Adrenal gland (tissue), 12 donors: ENCODE data around the gene BHLHE23. TPM values are rescaled to one million over a fixed set of nuclear protein-coding genes. Genes with fewer than 3 reads are reported as not detected.

Source experiments
- DNase-seq, 7 donors: peaks; one replicate each; pipeline ENCODE4 v3.0.0-alpha.2; 2019 to 2020
- H3K27ac ChIP-seq, 5 donors: fragments of 200-600 bp; sonication (generic) in 4 of 5; 1 replicate in 3 of 5; 2 replicates in 2 of 5; pipeline versions ENCODE4 v1.5.1 to v1.8.0; 2016 to 2020; ENCODE audit warnings: mild to moderate bottlenecking in 1 of 5
- H3K27me3 ChIP-seq: fragments of 200-600 bp; 2 replicates; pipeline ENCODE4 v1.8.0; 2021
- H3K36me3 ChIP-seq, 2 donors: fragments of 200-600 bp; replicated peaks in 1 of 2; 1 replicate in 1 of 2; 2 replicates in 1 of 2; pipeline versions ENCODE4 v1.5.1 to v1.8.0; 2018 to 2022
- H3K4me1 ChIP-seq, 2 donors: fragments of 200-600 bp; replicated peaks in 1 of 2; 1 replicate in 1 of 2; 2 replicates in 1 of 2; pipeline versions ENCODE4 v1.5.1 to v1.8.0; 2018 to 2021
- H3K4me3 ChIP-seq, 4 donors: fragments of 200-600 bp; sonication (generic) in 3 of 4; one replicate each; pipeline ENCODE4 v1.5.1; 2016 to 2018
- H3K9me3 ChIP-seq, 3 donors: fragments of 200-600 bp; sonication (generic) in 1 of 3; replicated peaks in 1 of 3; 1 replicate in 2 of 3; 2 replicates in 1 of 3; pipeline versions ENCODE4 v1.5.1 to v1.8.0; 2016 to 2021
- CTCF ChIP-seq, 6 experiments: fragments of 450-650 bp in 4 of 6; fragments of 200-600 bp in 2 of 6; sonication (generic) in 1 of 6; IDR thresholded peaks; 1 replicate in 5 of 6; 2 replicates in 1 of 6; pipeline versions ENCODE4 v1.5.1 to v1.8.0; 2016 to 2021; ENCODE audit warnings: antibody characterized with exemption in 6 of 6, mild to moderate bottlenecking in 2 of 6, moderate library complexity in 1 of 6
- POLR2A ChIP-seq, 2 donors: fragments of 450-650 bp; IDR thresholded peaks; one replicate each; pipeline ENCODE4 v1.6.1; 2017; ENCODE audit warnings: antibody characterized with exemption in 2 of 2, mild to moderate bottlenecking in 2 of 2, moderate library complexity in 1 of 2
- WGBS, 4 donors: extraction: QIAGEN DNeasy Blood & Tissue Kit in 2 of 4; methylation state at CpG; one replicate each; pipeline versions ENCODE4 v1.1.5 to v1.1.7; 2013 to 2017; 5-methylcytosine and 5-hydroxymethylcytosine counted together
- intact Hi-C, 2 donors: fragments of 100-400 bp; cut with DNase I; formaldehyde crosslinking; loops; one replicate each; pipeline versions ENCODE4 v1.14.1 to v1.15.0; 2022 to 2023
- polyA plus RNA-seq, 3 donors: library from polyadenylated mRNA; stranded (reverse); fragments of 200-250 nt in 2 of 3; fragments of 350-450 nt in 1 of 3; fragmentation: Illumina TruSeq in 1 of 3; extraction: RNeasy Lipid Tissue Mini Kit (QIAGEN cat#74804) in 1 of 3; gene quantifications; one replicate each; pipeline ENCODE4 v1.2.3, GENCODE V29; 2013 to 2014
- total RNA-seq, 9 donors: library from RNA; depleted of rRNA in 4 of 9; stranded (reverse); fragments of >200 nt in 4 of 9; fragments of 120-200 nt in 1 of 9; fragmentation: NEBNext Ultra II Directional in 1 of 9; extraction: Animal tissue kit (Norgen Biotek cat#: 25700) in 1 of 9; gene quantifications; one replicate each; pipeline versions ENCODE4 v1.1.0 to v1.2.4, GENCODE V29; 2013 to 2023
- donor health status: healthy with polysubstance abuse.
- donor health status: Bipolar disorder and iron deficiency.
- donor health status: DM: yes; HTN: yes; CAD: no.
- donor health status: DM: no; HTN: no; CAD: no.
- donor health status: DM: no; HTN: no; CAD: no.
- donor health status: DM: yes; HTN: yes; CAD: no.

The BHLHE23 gene
- total and polyA plus RNA-seq, 12 donors = not detected

- intact Hi-C loops = loop anchor here in 1 of 2 donors (10.0 kb wide), 1 partner anchor 123 kb away; no protein-coding TSS in a partner anchor
- H3K4me1 ChIP-seq = no peaks in the 10 kb centered on the region
- peaks cover 13% of the 10 kb centered on the region for H3K27me3 ChIP-seq
- no peaks in the 10 kb centered on the region for H3K9me3 ChIP-seq
- no peak overlapping the region for H3K27ac ChIP-seq
- no peak for TF ChIP-seq POLR2A (IDR thresholded peaks at IDR 0.05)
- TF ChIP-seq CTCF (IDR thresholded peaks at IDR 0.05) = no peak
- no peaks in the 10 kb centered on the region for H3K36me3 ChIP-seq
- no peak for DNase-seq
- H3K4me3 ChIP-seq = no peak overlapping the region
- WGBS, 4 donors = 83 to 93% (median 89%) methylated on average over 10 to 13 of the region's 13 CpGs
These were observed 44.6 kb upstream of the BHLHE23 start for GRCh38 chr20:63051186-63051860.

GRCh38 chr20:63050406-63050805 lies 43.6 kb upstream of the BHLHE23 start:
- Histone ChIP-seq H3K27me3 (peaks cover 13% of the 10 kb centered on the region), H3K4me3 (no peak overlapping the region), H3K4me1 (no peaks in the 10 kb centered on the region), H3K36me3 (no peaks in the 10 kb centered on the region), H3K27ac (no peak overlapping the region), H3K9me3 (no peaks in the 10 kb centered on the region)
- WGBS, 4 donors = 79 to 90% (median 89%) methylated on average over 3 to 13 of the region's 13 CpGs
- no peak for DNase-seq
- intact Hi-C loops = loop anchor here in 1 of 2 donors (10.0 kb wide), 1 partner anchor 124 kb away; no protein-coding TSS in a partner anchor
- TF ChIP-seq POLR2A (IDR thresholded peaks at IDR 0.05) (no peak), CTCF (IDR thresholded peaks at IDR 0.05) (no peak)

GRCh38 chr20:63049561-63050221 lies 42.9 kb upstream of the BHLHE23 start:
- Histone ChIP-seq H3K4me3 (no peak overlapping the region), H3K27me3 (peaks cover 13% of the 10 kb centered on the region), H3K4me1 (no peaks in the 10 kb centered on the region), H3K9me3 (no peaks in the 10 kb centered on the region), H3K36me3 (no peaks in the 10 kb centered on the region), H3K27ac (no peak overlapping the region)
- DNase-seq = no peak
- TF ChIP-seq POLR2A (IDR thresholded peaks at IDR 0.05) (no peak), CTCF (IDR thresholded peaks at IDR 0.05) (no peak)
- intact Hi-C loops = loop anchor here in 1 of 2 donors (10.0 kb wide), 1 partner anchor 125 kb away; no protein-coding TSS in a partner anchor
- WGBS, 4 donors = 79 to 87% (median 84%) methylated on average over 12 to 19 of the region's 19 CpGs

DNA sequence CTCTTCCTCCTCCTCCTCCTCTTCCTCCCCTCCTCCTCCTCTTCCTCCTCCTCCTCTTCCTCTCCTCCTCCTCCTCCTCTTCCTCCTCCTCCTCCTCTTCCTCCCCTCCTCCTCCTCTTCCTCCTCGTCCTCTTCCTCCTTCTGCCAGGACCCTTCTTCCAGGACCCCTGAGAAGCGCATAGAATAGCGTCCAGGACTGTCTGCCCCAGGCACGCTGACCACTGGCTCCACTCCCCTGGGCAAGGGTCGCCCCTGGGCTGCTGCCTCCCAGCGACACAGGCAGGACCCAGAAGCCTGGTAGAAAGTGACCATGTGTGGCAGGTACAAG lies 42.4 kb upstream of the BHLHE23 start:
- 82 to 88% (median 86%) methylated on average over 6 of the region's 6 CpGs for WGBS, 4 donors
- H3K4me1 ChIP-seq = no peaks in the 10 kb centered on the region
- peaks cover 13% of the 10 kb centered on the region for H3K27me3 ChIP-seq
- no peak overlapping the region for H3K4me3 ChIP-seq
- no peak for DNase-seq
- intact Hi-C loops = no loop called here
- TF ChIP-seq POLR2A (IDR thresholded peaks at IDR 0.05) = no peak
- no peak for TF ChIP-seq CTCF (IDR thresholded peaks at IDR 0.05)
- no peaks in the 10 kb centered on the region for H3K36me3 ChIP-seq
- H3K9me3 ChIP-seq = no peaks in the 10 kb centered on the region
- no peak overlapping the region for H3K27ac ChIP-seq
